NCI-H2227 (cell line): Measurements from ENCODE around the gene C2CD4D.

Experiments
- DNase-seq: peaks from one replicate; lab custom pipeline; 2025; ENCODE audit not compliant: unreplicated experiment; lab: John Stamatoyannopoulos, UW

C2CD4D gene

GRCh38 chr1:151815716-151816327 lies 23.8 kb downstream of the C2CD4D start:
- DNase-seq, result no peak

DNA sequence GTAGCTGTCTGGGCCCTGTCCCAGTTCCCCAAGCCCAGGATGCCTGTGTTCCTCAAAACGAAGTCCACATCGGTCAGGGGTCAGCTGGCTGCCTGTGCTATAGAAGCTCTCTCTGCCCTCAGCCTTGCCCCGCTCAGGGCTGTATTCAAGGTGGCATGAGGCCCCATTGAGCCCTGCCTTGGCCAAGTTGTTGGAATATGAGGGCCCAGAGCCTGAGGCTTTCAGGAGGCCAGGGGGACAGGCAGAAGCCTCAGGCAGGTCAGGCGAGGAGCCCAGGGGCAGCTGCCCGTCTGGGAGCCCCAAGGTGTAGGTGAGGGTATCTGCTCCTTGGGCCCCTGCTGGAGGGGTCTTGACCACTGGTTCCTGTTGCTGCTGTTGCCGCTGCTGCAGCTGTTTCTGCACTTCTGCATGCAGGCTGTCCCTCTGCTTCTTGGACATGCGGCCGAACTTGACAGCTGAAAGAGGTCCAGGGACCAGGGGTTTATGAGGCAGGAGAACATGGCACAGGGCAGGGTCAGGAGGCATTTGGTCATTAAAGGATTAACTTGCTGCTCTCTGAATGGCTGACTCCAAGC lies 24.6 kb downstream of the C2CD4D start:
- no peak for DNase-seq

GRCh38 chr1:151814426-151814825 lies 25.2 kb downstream of the C2CD4D start:
- no peak for DNase-seq

GRCh38 chr1:151813271-151813977 lies 26.2 kb downstream of the C2CD4D start:
- no peak for DNase-seq

DNA sequence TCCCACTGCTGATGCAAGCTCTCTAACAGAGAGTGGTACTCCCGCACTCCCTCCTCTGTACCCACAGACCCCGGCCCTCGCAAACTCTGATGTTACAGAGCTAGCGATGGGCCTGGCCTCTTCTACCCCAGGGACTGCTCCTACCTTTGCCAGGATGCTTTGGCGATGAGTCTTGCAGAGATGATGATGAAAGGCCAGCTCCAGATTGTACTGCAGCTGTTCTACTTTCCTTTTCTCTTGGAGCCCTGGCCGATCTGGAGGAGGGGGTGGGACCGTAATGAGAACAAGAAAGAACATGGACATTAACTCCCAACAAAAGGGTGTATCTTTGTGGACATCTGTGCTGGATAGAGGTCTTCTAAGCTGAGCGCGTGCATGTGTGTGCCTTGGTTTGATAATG lies 28.4 kb downstream of the C2CD4D start:
- DNase-seq, result no peak

GRCh38 chr1:151809985-151810556 lies 29.5 kb downstream of the C2CD4D start:
- no peak for DNase-seq

DNA sequence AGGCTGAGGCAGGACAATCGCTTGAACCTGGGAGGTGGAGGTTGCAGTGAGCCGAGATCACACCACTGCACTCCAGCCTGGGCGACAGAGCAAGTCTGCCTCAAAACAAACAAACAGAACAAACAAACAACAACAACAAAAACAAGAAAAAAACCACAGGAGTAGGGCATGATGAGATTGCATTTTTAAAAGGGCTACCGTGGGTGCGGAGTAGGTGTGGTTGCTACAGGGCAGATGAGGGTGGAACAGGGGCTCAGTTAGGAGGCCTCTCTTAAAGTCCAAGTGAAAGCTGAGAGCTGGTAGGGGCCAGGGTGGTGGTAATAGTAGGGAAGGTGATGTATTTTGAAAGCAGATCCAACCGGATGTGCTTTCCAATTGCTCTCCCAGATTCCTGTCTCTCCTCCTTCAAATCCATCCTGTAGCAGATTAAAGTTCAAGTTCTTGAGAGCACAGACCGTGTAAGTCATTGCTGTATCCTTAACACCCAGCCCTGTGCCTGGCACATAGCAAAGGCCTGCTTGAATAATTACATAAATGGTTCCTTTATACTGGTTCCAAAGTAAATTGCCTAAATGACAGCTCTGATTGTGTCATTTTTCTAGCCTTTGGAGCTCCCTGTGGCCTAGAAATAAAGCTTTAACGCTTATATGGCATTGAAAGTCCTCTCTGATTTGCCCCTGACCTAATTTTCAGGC lies 30.2 kb downstream of the C2CD4D start:
- no peak for DNase-seq

DNA sequence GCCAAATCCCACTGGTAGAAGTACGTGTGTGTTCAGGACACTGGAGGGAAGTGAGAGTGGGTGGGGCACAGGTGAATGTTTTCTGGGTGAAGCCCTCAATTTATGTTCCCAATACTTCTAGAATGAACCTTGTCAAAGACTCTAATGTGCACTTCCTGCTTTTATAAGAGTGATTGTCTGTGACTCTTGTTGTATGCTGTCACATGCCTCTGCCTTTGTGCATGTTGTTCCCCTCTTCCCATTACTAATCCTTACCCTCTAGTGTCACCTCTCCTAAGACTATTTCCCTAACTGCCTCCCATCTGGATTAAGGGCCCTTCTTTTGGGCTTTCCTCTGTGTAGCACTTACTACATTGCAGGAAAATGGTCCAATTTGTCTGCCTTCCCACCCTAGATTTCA lies 31.9 kb downstream of the C2CD4D start:
- DNase-seq, result no peak

GRCh38 chr1:151807131-151807530 lies 32.5 kb downstream of the C2CD4D start:
- DNase-seq, result no peak

DNA sequence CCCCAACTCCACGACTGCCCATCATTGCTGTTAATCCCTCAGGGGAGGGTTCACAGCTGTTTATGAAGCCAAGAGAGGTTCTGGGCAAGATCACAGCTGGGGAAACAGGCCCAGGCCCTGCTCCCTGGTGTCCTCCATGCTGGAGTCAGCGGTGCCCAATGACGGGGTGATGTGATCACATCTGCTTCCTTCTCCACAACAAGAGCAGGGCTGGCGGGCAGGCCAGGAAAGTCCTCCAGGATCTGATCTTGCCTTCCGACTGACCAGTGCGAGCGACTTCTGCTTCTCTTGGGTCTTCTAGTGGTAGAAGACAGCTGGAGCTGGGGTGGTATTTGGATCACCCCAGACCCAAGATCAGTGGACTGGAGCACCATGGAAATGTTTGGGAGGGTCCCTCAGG lies 33.5 kb downstream of the C2CD4D start:
- DNase-seq, result no peak

- DNase-seq, result no peak
These were observed 34.4 kb downstream of the C2CD4D start, which contains the start of gene LINGO4 for GRCh38 chr1:151805066-151805820. TSS of gene LINGO4 (minus strand) at chr1:151805419. CDS start at chr1:151802704, 2,715 bp downstream.

DNA sequence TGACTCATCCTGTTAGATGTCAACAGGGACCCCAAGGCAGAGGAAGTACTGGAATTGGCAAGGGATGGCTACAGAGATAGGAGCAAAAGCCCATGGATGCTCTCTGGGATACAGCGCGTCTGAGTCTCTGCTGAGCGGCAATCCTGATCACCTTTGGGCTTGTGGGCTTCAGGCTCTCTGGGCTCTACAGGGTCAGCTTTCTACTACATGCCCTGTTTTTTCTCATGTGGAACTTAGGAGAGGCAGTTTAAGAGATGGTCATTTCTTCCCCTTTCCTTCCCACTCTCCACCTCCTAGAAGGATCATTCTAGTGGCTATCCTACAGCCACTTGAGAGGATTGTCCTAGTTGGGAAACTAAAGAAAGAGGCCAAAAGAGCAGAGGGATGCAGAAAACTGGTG lies 35.7 kb downstream of the C2CD4D start:
- no peak for DNase-seq

GRCh38 chr1:151803164-151803563 lies 36.5 kb downstream of the C2CD4D start:
- no peak for DNase-seq

DNA sequence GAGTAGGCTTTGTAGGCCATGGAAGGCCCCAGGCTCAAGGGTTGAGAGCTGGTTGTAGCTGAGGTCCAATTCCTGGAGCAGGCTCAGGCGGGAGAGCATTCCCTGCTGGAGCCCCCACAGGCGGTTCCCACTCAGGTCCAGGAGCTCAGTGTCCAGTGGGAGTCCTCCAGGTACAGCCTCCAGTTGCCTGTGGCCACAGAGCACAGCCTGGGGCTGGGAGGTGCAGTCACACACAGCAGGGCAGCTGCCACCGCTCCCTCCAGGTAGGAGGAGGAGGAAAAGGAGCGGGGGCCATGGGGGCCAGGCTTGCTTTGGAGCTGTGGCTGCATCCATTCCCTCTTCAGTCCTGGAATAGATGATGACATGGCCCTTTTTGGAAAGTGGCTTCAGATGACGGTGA lies 37.2 kb downstream of the C2CD4D start:
- DNase-seq, result no peak

DNA sequence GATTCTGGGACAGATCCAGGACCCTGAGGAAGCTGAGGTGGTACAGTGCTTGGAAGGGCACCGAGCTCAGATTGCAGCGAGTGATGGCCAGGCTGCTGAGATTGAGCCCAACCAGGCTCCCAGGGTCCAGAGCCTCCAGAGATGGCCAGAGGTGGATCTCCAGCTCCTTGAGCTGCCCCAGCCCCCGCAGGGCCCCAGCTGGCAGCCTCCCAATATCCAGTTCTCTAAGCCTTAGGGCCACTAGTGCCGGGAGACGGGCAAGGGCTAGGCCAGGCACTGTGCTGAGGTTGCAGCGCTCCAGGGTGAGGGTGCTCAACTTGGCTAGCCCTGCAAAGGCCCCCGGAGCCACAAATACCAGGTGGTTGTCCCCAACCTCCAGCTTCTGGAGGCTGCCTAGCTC lies 37.8 kb downstream of the C2CD4D start:
- DNase-seq, result no peak

DNA sequence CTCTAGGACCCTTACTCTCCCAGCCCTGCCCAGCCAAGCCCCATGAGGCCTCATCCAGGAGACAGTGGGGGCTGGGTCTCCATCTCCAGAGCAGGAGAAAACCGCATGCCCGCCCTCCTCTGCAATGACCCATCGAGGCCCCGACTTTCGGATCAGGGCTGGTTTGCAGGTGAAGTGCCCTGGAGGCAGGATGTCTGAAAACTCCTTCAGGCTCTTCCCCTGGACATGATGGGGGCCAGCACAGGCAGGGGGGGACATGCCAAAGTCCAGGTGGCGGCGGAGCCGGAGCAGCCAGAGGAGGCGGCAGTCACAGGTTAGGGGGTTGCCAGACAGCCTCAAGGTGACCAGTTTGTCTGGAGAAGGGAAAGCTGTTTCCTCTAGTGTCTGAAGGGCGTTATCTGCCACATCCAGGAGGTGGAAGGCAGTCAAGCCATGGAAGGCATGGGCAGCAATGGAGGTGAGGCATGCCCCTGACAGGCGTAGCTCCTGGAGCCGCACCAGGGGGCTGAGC lies 38.3 kb downstream of the C2CD4D start:
- DNase-seq, result no peak

- DNase-seq, result no peak
These were observed 38.8 kb downstream of the C2CD4D start for GRCh38 chr1:151800830-151801229.

DNA sequence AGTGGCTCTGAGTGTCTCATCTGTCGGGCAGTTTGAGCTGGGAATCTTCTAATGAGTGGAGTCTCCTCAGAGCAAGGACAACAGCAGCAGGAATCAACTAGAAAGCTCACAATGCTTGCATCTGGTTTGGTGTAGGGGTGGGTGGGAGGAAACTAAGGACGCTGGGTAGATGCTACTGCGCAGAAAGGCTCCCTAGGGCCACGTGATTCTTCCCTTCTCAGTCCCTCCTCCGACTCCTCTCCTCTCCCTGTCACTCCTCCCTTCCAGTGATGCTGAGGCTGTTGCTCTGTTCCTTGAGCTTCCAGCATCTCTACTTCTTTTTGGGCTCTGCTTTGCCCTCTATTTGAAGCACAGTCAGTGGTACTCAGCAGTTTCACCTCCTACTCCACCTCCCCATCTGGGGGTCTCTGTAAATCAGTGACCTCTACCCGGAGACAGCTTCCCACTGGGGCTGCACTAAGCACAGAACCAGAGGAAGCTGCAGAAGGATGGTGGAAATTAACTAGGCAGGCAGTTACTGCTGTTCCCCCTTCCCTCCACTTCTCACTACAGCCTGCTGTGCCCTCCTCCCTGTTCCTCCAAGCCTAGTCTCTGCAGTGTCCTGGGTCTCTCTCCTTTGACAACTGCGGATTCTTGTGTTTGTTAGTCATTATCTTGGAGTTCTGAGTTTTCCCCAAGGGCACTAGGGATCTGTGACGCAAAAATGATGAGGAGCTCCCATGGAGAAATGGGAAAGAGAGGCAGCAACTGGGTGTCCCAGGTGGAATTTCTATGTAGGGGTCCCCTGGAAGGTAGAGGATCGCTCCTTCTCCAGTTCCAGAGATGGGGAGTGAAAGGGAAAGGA lies 40.2 kb downstream of the C2CD4D start:
- DNase-seq, result peak; percentile 83

DNA sequence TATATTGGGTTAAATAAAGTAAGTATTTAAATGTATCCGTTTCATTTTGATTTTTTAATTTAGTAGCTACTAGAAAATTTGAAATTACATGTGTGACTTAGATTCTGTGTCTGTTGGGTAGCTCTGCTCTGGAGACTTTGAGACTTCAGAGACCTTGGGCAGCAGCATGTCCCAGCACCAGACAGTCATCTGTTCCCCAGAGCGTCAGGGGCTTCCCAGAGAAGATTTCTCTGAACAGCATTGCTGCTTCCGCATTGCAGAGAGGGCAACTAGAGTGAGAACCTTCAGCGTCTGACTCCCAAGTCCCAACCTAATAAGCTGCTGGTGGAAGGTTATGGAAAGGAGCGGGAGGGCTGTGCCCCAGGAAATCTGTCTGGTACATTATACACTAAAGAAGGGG lies 41.0 kb downstream of the C2CD4D start:
- no peak for DNase-seq
